Measurements from ENCODE around the gene MEGF6.

Gene MEGF6

DNA sequence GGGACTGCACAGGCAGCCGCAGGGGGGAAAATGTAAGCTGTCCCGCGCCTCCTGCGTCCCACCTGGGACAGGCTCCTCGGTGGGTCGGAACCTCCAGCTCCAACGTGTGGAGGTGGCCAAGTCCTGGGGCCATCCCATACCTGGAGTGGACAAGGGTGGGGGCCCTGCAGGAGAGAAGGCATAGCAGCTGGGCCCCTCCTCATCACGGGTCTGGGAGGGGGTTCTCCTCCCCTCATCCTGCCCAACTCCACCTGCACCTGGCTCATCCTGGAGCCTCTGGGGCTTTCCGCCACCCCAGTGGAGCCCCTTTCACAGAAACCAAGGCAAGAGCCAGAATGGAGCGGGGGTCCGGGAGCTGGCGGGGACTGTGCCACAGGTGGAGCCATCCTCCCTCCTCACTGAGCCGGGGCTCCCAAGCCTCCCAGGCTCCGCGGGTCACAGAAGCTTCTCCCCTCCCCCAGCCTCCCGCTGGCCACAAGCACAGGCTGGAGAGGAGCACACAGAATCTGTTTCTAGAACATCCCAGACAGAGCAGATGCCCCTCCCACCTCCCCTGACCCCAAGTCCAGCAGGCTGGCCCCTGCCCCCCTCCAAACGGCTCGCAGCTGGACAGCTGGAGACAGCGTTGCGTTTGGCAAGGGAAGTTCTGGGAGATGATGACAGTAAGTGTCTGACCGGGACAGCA is 65.8 kb downstream of the MEGF6 start:
- no peak for DNase-seq (ENCODE audit: low read depth, low spot score)
- no peak overlapping the region for H3K27ac ChIP-seq

DNA sequence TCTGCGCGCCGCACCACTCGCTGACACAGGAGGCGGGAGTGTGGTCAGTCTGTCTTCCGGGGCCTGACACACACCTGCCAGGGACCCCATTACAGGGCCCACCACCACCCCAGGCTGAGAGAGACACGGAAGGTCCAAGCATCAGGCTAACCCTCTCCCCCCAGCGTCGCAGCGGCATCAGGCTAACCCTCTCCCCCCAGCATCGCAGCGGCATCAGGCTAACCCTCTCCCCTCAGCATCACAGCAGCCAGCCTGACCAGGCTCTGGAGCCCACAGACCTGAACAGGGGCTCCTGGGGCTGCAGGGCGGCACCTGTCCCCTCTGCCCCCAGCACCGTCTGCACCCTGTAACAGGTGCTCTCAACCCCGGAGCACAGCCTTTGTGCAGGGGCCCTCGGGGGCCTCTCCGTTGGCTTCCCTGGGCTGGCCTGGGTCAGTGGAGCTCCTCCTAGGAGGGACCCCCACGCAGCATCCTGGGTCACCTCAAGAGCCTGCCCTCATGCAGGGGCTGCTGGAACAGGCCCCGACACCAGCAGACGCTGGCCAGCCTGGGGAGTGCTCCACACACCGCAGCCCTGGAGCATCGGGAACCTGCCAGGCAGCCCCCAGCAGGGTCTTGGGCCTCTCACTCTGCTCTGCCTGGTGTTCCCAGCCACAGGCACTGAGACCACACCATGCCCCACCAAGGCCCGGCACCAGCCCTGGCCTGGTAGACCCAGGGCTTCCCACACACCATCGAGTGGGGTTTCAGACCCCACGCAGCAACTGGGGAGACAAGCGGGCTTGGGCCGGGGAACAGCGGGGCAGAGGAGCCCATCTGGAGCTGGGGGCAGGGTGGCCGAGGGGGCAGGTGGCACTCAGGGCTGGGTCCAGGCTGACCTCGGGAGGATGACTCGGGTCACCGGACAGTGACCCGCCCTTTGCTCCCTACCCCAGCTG is 67.0 kb downstream of the MEGF6 start:
- DNase-seq (ENCODE audit: low read depth, low spot score), result no peak
- H3K27ac ChIP-seq, result no peak overlapping the region

DNA sequence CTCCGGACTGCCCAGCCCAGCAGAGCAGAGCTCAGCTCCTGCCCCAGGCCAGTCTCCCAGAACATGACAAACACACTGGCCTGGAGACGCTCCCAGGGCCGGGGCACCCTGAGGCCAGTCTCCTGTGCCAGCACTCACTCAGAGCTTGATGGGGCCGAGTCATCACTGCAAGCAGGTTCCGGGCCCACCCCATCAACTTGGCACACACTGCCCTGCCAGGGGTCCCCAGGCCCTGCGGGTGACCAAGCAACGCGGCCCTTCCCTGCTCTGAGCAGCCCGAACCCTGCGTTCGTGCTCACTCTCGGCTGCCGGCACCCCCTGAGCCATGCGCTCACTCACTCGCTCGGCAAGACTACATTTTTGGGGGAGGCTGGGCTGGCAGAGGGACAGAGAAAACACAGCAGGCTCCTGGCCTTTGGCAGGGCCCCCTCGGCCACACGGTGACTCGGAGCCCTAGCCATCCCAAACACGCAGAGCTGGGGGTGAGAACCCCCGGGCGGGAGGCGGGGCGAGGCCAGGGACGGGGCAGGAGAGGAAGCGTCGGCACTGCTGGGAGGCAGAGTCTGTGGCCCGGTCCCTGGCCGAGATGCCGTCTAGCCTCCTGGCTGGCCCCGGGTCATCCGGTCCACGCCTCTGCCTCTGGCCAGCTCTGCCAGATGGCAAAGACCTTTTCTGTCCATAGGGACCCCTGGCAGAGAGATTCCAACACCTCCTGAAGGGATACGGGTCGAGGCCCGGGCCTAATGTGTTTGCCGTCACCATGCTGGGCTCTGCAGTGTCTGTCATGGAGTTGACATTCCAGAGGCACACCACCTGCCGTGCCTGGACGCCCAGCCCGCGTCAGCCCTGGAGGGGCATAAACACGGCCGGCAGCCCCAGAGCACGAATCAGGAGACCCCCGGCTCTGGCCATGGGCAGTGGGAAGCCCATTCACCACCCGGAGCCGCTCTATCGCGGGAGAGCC is 68.0 kb downstream of the MEGF6 start:
- no peak for DNase-seq (ENCODE audit: low read depth, low spot score)
- peak overlapping the region; percentile 24 for H3K27ac ChIP-seq

DNA sequence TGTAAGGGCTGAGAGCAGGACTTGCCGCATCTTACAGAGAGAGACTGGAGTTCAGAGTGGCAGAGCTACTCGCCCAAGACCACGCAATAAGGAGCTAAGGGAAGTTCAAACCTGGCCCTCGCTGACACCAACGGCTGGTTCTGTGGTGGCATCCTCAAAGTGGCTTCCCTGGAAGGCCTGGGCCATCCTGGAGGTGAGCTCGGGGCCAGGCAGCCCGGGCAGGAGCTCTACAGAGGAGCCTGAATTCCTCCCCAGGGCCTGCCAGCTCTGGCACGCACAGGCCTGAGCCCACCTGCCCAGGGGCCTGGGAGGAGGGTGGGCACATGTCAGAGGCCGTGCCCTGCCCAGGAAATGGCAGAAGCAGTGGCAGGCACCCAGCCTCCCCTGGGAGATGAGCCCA is 68.6 kb downstream of the MEGF6 start:
- no peak for DNase-seq (ENCODE audit: low read depth, low spot score)
- H3K27ac ChIP-seq, result peak overlapping the region; percentile 24

DNA sequence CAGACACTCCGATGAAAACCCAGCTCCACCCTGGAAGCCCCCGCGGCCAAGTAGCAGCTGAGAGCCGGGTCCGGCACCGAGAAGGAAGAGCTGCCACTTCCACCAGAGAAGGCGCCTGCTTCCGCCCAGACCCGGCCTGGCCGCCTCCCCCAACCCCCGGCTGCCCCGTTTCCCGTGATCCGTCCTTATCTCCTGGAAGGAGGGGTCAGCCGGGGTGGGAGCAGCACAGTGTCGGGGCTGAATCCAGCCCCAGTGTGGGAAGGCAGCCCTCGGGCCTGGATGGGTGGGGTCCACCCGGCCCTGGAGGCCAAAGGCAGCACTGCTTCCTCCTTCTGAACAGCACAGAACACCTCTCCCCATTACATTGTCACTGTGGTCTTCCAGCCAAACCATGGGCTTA is 69.4 kb downstream of the MEGF6 start:
- H3K27ac ChIP-seq, result no peak overlapping the region
- DNase-seq (ENCODE audit: low read depth, low spot score), result no peak

DNA sequence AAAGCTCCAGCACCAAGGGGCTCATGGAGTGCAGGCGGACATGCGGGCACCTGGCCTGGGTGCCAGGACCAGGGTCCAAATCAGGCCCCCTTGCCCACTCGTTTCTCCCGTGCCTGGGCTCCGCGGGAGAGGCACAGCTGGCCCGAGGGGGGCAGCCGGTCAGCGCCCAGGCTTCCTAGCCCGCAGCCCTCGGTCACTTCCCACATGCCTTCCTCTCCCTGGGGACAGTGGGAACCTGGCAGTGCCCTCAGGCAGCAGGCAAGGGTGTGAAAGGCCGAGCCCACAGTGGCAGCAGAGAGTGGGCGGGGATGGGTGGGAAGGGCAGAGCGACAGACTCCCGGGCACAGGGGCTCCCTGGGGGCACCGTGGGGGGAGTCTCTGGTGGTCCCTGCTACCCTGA is 69.8 kb downstream of the MEGF6 start:
- no peak overlapping the region for H3K27ac ChIP-seq
- DNase-seq (ENCODE audit: low read depth, low spot score), result no peak

DNA sequence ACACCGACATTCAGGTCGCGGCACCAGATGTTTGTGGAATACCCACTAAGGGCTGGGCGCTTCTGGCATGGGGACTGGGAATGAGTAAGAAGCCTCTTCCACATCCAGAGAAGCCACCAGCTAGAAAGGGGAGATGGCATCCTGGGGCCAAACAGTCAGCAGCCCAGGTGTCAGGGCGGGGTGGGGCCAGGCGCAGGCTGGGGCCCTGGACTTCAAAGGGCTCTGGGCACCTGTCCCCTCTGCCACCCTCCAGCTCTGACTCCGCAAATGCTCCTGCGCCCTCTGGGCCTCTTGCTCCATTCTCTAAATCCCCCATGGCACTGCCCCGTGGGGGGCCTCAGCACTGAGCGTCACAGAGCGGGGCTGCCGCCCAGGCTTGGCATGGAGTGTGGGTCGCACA is 70.4 kb downstream of the MEGF6 start:
- DNase-seq (ENCODE audit: low read depth, low spot score), result no peak

DNA sequence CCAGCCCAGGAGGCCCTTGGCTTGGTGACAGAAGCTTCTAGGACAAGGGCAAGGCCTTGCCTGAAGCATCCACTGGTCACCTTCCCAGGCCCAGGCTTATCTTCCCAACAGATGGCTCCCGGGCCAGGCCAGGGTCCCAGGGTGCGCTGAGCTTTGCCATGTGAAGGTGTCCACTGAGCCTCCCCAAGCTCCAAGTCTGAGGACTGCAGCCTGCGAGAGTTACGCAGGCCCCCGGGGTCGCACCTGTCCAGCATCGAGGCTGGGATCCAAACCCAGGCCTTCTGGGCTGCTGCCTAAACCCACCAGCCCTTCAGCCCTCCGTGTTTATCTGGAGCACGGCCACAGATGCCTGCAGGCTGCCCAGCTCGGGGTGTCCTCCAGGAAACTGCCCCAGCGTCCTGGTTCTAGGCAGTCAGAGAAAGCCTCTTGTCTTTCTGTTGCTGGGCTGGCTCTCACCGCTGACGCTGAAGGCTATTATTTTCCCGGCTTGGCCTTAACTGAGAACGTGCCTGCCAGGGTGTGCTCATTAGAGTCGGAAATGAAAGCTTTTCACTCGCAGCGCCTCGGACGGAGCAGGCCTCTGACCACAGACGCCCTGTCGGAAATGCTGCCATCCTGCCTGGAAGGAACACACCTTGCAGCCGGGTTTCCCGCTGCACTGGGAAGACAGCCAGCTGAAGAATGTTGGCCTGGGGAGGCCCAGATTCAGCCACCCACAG is 71.4 kb downstream of the MEGF6 start:
- peak overlapping the region; percentile 13 for H3K27ac ChIP-seq
- no peak for DNase-seq (ENCODE audit: low read depth, low spot score)

More for the DNA sequence above, 70.4 kb downstream of the MEGF6 start:
- H3K27ac ChIP-seq, result no peak overlapping the region

DNA sequence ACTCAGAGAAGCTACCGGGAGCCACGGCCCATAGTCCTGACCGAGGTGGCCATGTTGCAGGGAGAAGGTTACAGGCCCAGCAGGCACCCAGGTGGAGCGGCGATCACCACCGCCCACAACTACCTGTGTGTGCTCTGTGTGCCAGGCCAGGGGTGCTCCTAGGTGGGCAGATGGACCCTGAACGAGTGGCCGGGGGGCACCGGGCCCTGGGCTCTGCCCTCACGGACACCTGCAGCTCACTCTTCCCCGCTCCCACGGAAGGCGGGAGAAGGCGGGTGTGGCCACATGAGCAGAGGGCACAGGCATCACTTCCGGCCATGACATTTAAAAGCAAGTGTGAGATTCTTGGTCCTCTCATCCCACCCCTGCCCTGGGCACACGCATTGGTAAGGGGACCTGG is 73.9 kb downstream of the MEGF6 start:
- DNase-seq (ENCODE audit: low read depth, low spot score), result no peak
- H3K27ac ChIP-seq, result no peak overlapping the region

DNA sequence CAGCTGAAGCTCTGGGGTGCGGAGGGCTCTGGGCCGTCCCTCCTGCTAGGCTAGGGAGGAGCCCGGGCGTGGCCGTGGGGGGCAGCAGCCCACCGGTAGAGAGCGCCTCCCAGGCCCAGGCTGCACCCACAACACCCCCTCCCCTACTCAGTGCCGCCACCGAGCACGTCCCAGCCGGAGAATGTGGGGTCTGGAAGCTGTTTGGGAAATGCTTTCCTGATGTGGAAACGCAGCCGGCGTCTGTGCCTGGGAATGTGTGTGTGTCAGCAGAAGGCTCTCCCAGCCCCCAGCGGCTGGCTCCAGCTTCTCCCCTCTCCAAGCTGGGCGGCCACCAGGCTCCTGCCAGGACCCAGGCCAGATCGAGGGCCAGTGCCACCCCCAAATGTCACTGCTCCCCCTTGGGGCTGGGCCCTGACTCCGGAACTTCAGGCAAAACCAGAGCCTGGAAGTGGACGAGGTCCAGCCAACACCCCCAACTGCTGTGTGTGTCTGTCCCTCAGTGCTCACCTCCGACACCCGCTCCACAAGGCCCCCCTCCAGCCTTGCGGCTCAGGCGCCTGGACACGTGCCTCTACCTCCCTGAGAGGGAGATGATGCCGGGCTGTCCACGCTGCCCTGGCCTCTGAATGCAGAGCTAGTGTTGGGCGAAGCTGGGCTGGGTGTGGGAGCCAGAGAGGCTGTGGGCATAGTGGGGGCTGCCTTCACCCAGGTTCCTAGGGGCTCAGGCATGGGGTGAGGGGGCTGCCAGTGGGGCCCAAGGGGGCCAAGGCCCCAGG is 74.7 kb downstream of the MEGF6 start:
- DNase-seq (ENCODE audit: low read depth, low spot score), result no peak

DNA sequence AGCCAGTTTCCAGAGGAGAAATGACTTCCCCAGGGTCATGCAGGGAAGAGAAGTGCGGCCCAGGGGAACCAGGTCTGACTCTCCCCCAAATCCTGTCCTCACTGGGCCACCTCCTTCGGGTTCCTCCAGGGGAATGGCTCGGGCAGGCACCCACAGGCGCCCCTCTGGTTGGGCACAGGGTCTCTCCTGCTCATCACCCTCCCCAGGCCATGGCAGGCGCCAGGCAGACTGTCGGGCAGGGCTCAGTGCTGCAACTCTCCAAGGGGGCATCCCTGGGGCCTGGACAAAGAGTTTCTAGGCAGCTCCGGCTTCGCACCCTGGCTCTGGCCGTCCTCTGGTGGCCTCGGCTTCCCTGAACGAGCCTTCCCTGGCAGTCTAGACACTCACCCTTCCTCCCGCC is 75.6 kb downstream of the MEGF6 start:
- DNase-seq (ENCODE audit: low read depth, low spot score), result no peak

More for the DNA sequence above, 74.7 kb downstream of the MEGF6 start:
- no peak overlapping the region for H3K27ac ChIP-seq

DNA sequence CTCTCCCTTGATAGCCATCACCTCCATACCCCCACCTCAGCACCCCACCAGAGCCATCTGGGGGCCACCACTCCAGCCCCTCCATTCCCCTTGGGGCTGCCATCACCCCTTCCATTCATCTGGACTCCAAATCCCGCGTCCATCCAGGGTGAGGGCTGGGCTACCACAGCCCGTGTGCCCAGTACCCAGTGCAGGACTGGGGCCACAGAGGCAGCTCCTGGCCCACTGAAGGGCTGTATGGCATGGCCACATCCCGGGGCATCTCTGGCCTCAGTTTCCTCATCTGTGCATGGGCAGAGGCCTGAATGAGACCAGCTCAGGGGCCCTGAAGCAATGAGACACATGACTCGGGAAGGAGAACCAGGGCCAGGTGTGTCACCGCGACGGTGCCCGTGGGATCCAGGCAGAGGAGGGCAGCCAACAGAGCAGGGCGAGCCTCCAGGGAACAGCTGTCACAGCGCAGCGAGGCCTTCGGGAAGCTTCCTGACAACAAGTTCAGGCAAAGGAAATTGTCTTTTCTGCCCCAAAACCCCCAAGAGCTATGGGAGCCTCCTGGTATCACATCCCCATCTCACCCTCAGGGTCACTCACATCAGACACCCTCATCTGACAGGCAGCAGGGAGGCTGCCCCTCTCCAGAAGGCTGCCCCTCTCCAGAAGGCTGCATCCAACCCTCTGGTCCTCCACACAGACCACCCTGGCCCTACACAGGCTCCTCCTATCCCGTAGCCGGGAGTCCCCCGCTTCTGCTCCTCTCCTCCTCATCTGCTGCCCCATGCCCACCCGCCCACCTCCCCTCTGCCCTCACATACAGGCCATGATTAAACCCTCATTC is 76.3 kb downstream of the MEGF6 start:
- H3K27ac ChIP-seq, result no peak overlapping the region
- DNase-seq (ENCODE audit: low read depth, low spot score), result no peak

More for the DNA sequence above, 75.6 kb downstream of the MEGF6 start:
- no peak overlapping the region for H3K27ac ChIP-seq

DNA sequence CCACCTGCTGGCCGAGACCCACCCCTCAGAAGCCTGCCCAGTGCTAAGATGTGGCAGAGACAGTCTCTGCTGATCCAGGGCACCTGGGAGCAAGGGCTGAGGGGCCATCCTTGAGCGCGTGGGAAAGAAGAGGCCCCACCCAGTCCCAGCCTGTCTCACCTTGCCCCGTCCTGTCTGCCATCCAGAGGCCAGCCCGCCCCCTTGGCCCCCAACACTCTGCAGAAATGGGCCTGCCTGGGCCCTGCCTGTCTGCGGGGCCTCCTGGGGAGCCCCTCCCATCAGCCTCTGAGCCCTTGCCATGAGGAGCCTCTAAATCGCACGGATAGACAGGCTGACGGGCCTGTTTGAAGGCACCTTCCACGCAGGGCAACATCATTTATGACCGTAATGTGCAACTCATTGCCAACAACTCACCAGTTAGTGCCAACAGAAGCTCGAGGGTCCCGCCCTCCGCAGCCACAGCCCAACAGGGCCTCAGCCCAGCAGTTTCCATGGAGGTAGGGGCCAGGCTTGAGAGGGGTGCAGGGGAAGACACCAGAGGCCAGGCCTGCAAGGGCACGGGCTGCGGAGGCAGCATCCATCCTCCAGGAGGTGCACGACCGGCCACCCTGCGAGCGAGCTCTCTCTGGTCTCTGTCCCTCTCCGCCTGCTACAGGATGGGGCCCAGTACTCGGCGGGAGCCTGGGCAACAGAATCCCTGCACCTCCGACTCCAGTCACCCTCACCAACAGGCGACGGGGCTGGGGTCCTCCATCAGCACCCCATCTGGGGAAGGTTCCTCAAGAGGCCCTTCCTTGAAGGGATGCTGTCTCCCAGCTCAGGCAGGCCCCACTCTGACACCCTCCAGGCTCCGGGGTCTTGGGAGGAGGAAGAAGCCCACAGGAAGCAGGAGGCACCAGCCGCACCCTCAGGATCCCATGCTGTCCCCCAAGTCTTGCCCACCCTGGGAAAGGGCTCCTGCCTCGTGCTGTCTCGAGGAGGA is 78.0 kb downstream of the MEGF6 start:
- no peak for DNase-seq (ENCODE audit: low read depth, low spot score)
- no peak overlapping the region for H3K27ac ChIP-seq

DNA sequence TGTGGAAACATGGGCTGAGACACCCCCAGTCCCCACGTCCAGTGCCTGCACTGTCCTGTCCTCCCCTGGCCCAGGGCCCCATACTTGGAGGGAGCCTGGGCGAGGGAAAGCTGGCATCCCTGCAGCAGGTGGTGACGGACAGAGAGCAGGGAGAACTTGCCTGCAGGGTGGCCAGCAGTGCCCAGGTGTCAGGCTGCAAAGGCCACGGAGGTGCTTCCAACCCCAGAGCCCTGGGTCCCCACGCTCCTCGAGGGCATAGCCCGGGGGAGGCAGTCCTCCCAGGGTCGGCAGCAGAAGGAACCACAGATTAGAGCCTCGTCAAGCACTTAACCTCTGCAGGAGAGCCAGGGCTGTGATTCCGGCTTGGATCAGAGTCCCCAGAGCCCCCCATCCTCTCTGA is 79.4 kb downstream of the MEGF6 start:
- no peak overlapping the region for H3K27ac ChIP-seq
- DNase-seq (ENCODE audit: low read depth, low spot score), result no peak

DNA sequence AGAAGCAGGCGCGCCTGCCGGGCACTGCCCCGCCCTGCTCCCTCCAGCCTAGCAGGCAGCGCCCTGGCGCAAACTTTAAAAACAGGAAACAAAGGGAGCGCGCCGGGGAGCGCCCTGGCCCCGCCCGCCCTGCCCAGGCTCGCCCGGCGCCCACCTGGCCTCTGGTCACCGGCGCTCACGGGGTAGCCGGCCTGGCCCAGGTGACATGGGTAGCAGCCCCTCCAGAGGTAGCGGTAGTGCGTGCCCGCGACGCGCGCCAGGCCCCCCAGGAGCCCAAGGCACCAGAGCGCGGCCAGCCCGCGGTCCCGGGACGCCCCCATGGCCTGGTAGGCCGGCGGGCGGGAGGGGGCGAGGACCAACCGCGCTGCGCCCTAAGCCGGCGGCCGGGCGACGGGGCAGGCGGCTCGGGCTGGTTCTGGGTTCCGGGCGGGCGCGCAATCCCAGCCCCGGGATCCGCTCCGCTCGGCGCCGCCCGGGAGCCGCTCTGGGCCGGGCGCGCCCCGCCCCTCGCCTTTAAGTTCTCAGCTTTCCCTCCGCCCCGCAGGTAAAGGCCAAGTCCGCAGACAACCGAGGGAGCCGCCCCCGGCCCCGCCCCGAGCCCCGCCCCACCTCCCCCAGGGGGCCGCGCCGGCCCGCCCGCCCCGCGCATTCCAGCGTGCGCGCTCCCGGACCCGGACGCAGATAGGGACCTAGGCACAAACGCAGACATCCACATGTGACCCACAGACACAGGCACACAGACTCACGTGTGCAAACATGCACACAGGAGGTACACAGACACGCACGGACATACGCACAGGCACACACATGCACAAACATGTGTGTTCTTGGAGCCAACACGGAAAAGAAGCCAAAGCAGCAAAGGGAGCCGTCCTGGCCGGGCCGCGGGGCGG is 80.1 kb downstream of the MEGF6 start:
- H3K27ac ChIP-seq, result peak overlapping the region; percentile 20
- peak; percentile 20 for DNase-seq (ENCODE audit: low read depth, low spot score)
